OCI-LY7 (cell line): Measurements from ENCODE around the gene NDUFB2. TPM values are rescaled to one million over a fixed set of nuclear protein-coding genes. Genes with fewer than 3 reads are reported as not detected.

Source experiments
- BruUV-seq: library from RNA; stranded (reverse); fragments of 400-500 nt; replicated peaks from 2 replicates; lab custom pipeline; 2021; lab: Mats Ljungman, UMichigan
- CTCF ChIA-PET: fragments of 300-600 bp; sonication (Branson Sonifier 250); formaldehyde crosslinking; loops from one replicate; lab custom pipeline; 2022; ENCODE audit warnings: antibody characterized with exemption; ENCODE audit not compliant: unreplicated experiment; lab: Charles Lee
- POLR2A ChIA-PET: fragments of 300-600 bp; sonication (Branson Sonifier 250); formaldehyde crosslinking; loops from one replicate; lab custom pipeline; 2022; ENCODE audit warnings: antibody characterized with exemption; lab: Charles Lee
- DNase-seq: peaks from one replicate; pipeline ENCODE4 v3.0.0-alpha.2; 2015; ENCODE audit warnings: low spot score
- H2AFZ ChIP-seq: fragments of 200-600 bp; sonication (generic), shearing (Covaris generic); 2 replicates; pipeline ENCODE4 v1.6.1; 2014; ENCODE audit warnings: mild to moderate bottlenecking, antibody characterized with exemption, low read length, moderate library complexity
- H3K27ac ChIP-seq: fragments of 200-600 bp; sonication (generic); 2 replicates; pipeline ENCODE4 v1.5.1; 2014; ENCODE audit warnings: mixed run types, low read depth, mild to moderate bottlenecking, moderate library complexity, low read length, inconsistent platforms; ENCODE audit not compliant: poor library complexity, severe bottlenecking
- H3K36me3 ChIP-seq: fragments of 200-600 bp; sonication (generic); 2 replicates; pipeline ENCODE4 v1.6.1; 2014; ENCODE audit warnings: mild to moderate bottlenecking, antibody characterized with exemption, low read length, moderate library complexity, mixed read lengths; ENCODE audit not compliant: insufficient read depth
- H3K4me1 ChIP-seq: fragments of 200-600 bp; sonication (generic); 2 replicates; pipeline ENCODE4 v1.5.1; 2014; ENCODE audit warnings: mild to moderate bottlenecking, low read length; ENCODE audit not compliant: insufficient read depth, poor library complexity, severe bottlenecking
- H3K4me2 ChIP-seq: fragments of 200-600 bp; sonication (generic); 2 replicates; pipeline ENCODE4 v1.6.1; 2014; ENCODE audit warnings: mild to moderate bottlenecking, low read length
- H3K4me3 ChIP-seq: fragments of 200-600 bp; sonication (generic); 2 replicates; pipeline ENCODE4 v1.5.1; 2014; ENCODE audit warnings: mild to moderate bottlenecking, low read depth, low read length; ENCODE audit not compliant: poor library complexity, severe bottlenecking
- H3K79me2 ChIP-seq: fragments of 200-600 bp; sonication (generic); 2 replicates; pipeline ENCODE4 v1.6.1; 2016; ENCODE audit warnings: low read depth, mild to moderate bottlenecking, low read length, moderate library complexity, mixed read lengths; ENCODE audit not compliant: insufficient read depth
- H3K9me2 ChIP-seq: fragments of 200-600 bp; sonication (generic); 2 replicates; pipeline ENCODE4 v1.6.1; 2016; ENCODE audit warnings: mild to moderate bottlenecking, low read length, mixed read lengths; ENCODE audit not compliant: insufficient read depth
- H3K9me3 ChIP-seq: fragments of 200-600 bp; sonication (generic); 2 replicates; pipeline ENCODE4 v1.6.1; 2014; ENCODE audit warnings: mild to moderate bottlenecking, mixed run types, low read length, mixed read lengths
- H4K20me1 ChIP-seq: fragments of 200-600 bp; sonication (generic); 2 replicates; pipeline ENCODE4 v1.6.1; 2014; ENCODE audit warnings: mild to moderate bottlenecking, antibody characterized with exemption, low read length, moderate library complexity, mixed read lengths; ENCODE audit not compliant: insufficient read depth
- EZH2phosphoT487 ChIP-seq: fragments of 200-600 bp; sonication (generic); IDR thresholded peaks from 2 replicates; pipeline ENCODE4 v1.6.1; 2018; ENCODE audit warnings: low read depth, borderline replicate concordance, mild to moderate bottlenecking, mixed run types, antibody characterized with exemption, low read length, moderate library complexity, mixed read lengths
- intact Hi-C: fragments of 100-400 bp; cut with micrococcal nuclease; formaldehyde crosslinking; loops from one replicate; pipeline ENCODE4 v1.10.0; 2022; ENCODE audit not compliant: unreplicated experiment
- total RNA-seq, 2 experiments: library from RNA; depleted of rRNA in 1 of 2; stranded (reverse); fragments of >200 nt in 1 of 2; shearing (Covaris generic) in 1 of 2; gene quantifications; 2 replicates each; pipeline ENCODE4 v1.2.3, GENCODE V29; 2014 to 2022
- TF ChIP-seq, protein P1 (sequence below): fragments of 200-600 bp; sonication (generic); conservative IDR thresholded peaks from 2 replicates; pipeline ENCODE4 v1.5.1; 2014; ENCODE audit warnings: mild to moderate bottlenecking, antibody characterized with exemption, low read length, moderate library complexity, mixed read lengths

The NDUFB2 gene
- total RNA-seq, 2 experiments from 2014 or later = 114 to 139 TPM

DNA sequence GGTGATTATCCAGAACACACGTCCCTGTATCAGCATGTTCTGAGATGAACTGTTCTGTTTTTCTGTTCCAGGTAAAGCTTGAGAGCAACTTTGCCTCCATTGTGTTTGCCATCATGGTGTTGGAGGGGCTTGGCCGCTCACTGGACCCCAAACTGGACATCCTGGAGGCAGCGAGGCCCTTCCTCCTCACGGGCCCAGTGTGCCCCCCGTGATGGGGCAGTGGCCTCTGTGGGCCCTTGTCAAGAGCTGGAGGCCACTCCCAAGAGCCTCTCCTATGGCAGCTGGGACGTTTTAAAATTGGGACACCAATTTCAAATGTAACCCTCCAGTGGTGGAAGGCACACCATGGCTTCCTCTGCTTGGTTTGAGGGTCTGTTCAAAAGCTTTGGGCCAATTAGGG lies 1.9 kb upstream of the NDUFB2 start:
- Histone ChIP-seq H3K4me1 (peaks cover 21% of the 10 kb centered on the region), H3K27ac (no peak overlapping the region), H2AFZ (no peak overlapping the region), H3K4me3 (no peak overlapping the region), H3K9me3 (no peaks in the 10 kb centered on the region), H3K36me3 (peaks cover 67% of the 10 kb centered on the region), H4K20me1 (peaks cover 5% of the 10 kb centered on the region; the same call in 1 of the 2 replicates), H3K79me2 (peaks cover 24% of the 10 kb centered on the region), H3K9me2 (no peaks in the 10 kb centered on the region), H3K4me2 (no peak overlapping the region)
- DNase-seq = no peak
- ChIA-PET CTCF (no interaction called here), POLR2A (no interaction called here)
- BruUV-seq = no TSS peak
- intact Hi-C loops = no loop called here
- no peak for TF ChIP-seq EZH2phosphoT487
- TF ChIP-seq, protein P1, sequence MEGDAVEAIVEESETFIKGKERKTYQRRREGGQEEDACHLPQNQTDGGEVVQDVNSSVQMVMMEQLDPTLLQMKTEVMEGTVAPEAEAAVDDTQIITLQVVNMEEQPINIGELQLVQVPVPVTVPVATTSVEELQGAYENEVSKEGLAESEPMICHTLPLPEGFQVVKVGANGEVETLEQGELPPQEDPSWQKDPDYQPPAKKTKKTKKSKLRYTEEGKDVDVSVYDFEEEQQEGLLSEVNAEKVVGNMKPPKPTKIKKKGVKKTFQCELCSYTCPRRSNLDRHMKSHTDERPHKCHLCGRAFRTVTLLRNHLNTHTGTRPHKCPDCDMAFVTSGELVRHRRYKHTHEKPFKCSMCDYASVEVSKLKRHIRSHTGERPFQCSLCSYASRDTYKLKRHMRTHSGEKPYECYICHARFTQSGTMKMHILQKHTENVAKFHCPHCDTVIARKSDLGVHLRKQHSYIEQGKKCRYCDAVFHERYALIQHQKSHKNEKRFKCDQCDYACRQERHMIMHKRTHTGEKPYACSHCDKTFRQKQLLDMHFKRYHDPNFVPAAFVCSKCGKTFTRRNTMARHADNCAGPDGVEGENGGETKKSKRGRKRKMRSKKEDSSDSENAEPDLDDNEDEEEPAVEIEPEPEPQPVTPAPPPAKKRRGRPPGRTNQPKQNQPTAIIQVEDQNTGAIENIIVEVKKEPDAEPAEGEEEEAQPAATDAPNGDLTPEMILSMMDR = no peak

DNA sequence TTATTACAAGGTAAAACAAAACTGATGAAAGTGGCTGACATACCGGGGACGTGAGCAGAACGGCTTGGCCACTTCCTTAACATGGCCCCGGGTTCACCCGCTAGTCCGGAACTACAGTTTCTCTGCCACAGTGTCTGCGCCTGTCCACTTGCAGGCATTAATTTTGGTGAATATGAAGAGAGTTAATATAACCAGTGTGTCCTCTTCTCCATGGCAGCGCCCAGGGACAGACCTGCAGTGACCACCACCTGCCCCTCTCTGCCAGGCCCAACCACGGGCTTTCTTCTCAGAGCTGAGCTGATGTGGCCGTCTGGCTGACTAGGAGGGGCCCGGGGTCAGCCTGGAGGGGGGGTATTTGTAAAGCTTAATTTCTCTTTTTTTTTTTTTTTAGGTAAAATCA lies 1.1 kb upstream of the NDUFB2 start:
- Histone ChIP-seq H3K79me2 (peaks cover 31% of the 10 kb centered on the region), H3K4me1 (peaks cover 21% of the 10 kb centered on the region), H2AFZ (no peak overlapping the region), H3K9me2 (no peaks in the 10 kb centered on the region), H3K4me2 (no peak overlapping the region), H3K9me3 (no peaks in the 10 kb centered on the region), H3K36me3 (peaks cover 69% of the 10 kb centered on the region), H3K27ac (no peak overlapping the region), H3K4me3 (no peak overlapping the region), H4K20me1 (peaks cover 5% of the 10 kb centered on the region; the same call in 1 of the 2 replicates)
- no peak for TF ChIP-seq EZH2phosphoT487
- TF ChIP-seq, protein P1 = no peak
- ChIA-PET CTCF (no interaction called here), POLR2A (interaction anchor here (1.8 kb wide), 2 partner anchors 9 to 22 kb away, joined by 4 to 10 read pairs; partner anchors contain the start of gene ADCK2)
- no peak for DNase-seq
- intact Hi-C loops = loop anchor here (5.0 kb wide), 1 partner anchor 1042 kb away; the partner anchor contains the start of gene SSBP1
- BruUV-seq = no TSS peak

DNA sequence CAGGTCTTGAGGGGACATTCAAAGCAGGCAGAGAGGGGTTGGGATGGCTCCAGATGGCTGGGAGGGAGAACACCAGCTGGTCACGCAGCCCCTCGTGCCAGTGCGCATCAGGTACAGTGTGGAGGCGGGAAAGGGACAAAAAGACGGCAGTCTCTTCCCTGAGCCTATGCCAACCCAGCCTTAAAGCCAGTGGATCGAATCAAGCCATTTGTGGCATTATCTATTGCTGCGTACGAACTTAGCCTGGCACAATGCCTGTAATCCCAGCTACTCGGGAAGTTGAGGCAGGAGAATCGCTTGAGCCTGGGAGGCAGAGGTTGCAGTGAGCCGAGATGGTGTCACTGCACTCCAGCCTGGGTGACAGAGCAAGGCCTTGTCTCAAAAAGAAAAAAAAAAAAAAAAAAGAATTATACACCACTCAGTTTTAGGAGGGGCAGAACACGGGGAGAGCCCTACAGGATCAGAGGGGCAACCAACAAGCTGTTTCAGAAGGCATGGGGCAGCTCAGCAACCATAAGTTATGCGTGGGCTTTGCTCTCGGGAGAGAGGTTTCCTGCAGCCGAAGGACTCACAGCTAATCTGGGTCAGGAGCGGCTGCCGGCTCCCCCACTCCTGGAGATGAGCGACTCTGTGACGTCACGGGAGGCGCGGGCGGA lies 356 bp upstream of the NDUFB2 start:
- peak overlapping the region; percentile 66 for H3K27ac ChIP-seq
- peak overlapping the region; percentile 89 for H3K4me2 ChIP-seq
- TF ChIP-seq EZH2phosphoT487 = no peak
- TF ChIP-seq, protein P1 = no peak
- DNase-seq = peak; percentile 91
- H3K4me1 ChIP-seq = peaks cover 21% of the 10 kb centered on the region
- H3K9me3 ChIP-seq = no peaks in the 10 kb centered on the region
- peaks cover 71% of the 10 kb centered on the region for H3K36me3 ChIP-seq
- H3K79me2 ChIP-seq = peaks cover 38% of the 10 kb centered on the region
- TSS peak; percentile 77 for BruUV-seq
- H3K4me3 ChIP-seq = peak overlapping the region; percentile 77
- POLR2A ChIA-PET = interaction anchor here (0.6 to 1.8 kb wide), 9 partner anchors 10 to 1608 kb away, joined by 3 to 10 read pairs (median 6); partner anchors contain the start of genes ADCK2 and BRAF
- CTCF ChIA-PET = interaction anchor here (0.6 to 1.0 kb wide), 2 partner anchors 10 to 79 kb away, joined by 3 to 5 read pairs; no protein-coding TSS in a partner anchor
- intact Hi-C loops = loop anchor here (1.0 to 5.0 kb wide), 4 partner anchors 22 to 1041 kb away; partner anchors contain the start of genes BRAF, MRPS33 and SSBP1
- peaks cover 5% of the 10 kb centered on the region; the same call in 1 of the 2 replicates for H4K20me1 ChIP-seq
- H2AFZ ChIP-seq = peak overlapping the region; percentile 62
- no peaks in the 10 kb centered on the region for H3K9me2 ChIP-seq
